ENCODE results near the gene ZCCHC14.

The ZCCHC14 gene

GRCh38 chr16:87492721-87493607 is at the start of gene ZCCHC14:
ZCCHC14 (minus strand) TSS chr16:87493024; CDS start chr16:87492238, 786 bp downstream.
- no peaks in the 10 kb centered on the region for H3K36me3 ChIP-seq
- peak within 1 kb of the TSS; percentile 66 to 79 for H3K4me3 ChIP-seq (ENCODE audit: low read depth in 1 of 2, low read length in 1 of 2)
- TF ChIP-seq CTCF (IDR thresholded peaks at IDR 0.05): peak; percentile 29
- no peaks in the 10 kb centered on the region for H3K9me3 ChIP-seq
- H3K27ac ChIP-seq: peak within 1 kb of the TSS; percentile 75
- peaks cover 22 to 29% of the 10 kb centered on the region in 2 experiments for H3K4me1 ChIP-seq (ENCODE audit: control insufficient read depth in 1 of 2, insufficient read depth in 1 of 2, low read depth in 1 of 2, low read length in 1 of 2)
- peaks cover 79% of the 10 kb centered on the region for H3K27me3 ChIP-seq

- H3K4me1 ChIP-seq (ENCODE audit: control insufficient read depth in 1 of 2, insufficient read depth in 1 of 2, low read depth in 1 of 2, low read length in 1 of 2): peaks cover 0 to 4% of the 10 kb centered on the region in 2 experiments
- TF ChIP-seq CTCF (IDR thresholded peaks at IDR 0.05): no peak
- no peak overlapping the region for H3K4me3 ChIP-seq (ENCODE audit: low read depth in 1 of 2, low read length in 1 of 2)
- H3K9me3 ChIP-seq: no peaks in the 10 kb centered on the region
- no peaks in the 10 kb centered on the region for H3K36me3 ChIP-seq
- H3K27ac ChIP-seq: no peak overlapping the region
- peaks cover 57% of the 10 kb centered on the region for H3K27me3 ChIP-seq
These were observed 49.0 kb upstream of the ZCCHC14 start for GRCh38 chr16:87541872-87542234.

GRCh38 chr16:87541147-87541871 is 48.5 kb upstream of the ZCCHC14 start:
- H3K27ac ChIP-seq: no peak overlapping the region
- H3K27me3 ChIP-seq: peaks cover 63% of the 10 kb centered on the region
- no peaks in the 10 kb centered on the region for H3K9me3 ChIP-seq
- TF ChIP-seq CTCF (IDR thresholded peaks at IDR 0.05): no peak
- peaks cover 0 to 4% of the 10 kb centered on the region in 2 experiments for H3K4me1 ChIP-seq (ENCODE audit: control insufficient read depth in 1 of 2, insufficient read depth in 1 of 2, low read depth in 1 of 2, low read length in 1 of 2)
- no peak overlapping the region for H3K4me3 ChIP-seq (ENCODE audit: low read depth in 1 of 2, low read length in 1 of 2)
- no peaks in the 10 kb centered on the region for H3K36me3 ChIP-seq

- Histone ChIP-seq H3K4me3 (ENCODE audit: low read depth in 1 of 2, low read length in 1 of 2) (no peak overlapping the region), H3K27ac (no peak overlapping the region), H3K36me3 (no peaks in the 10 kb centered on the region), H3K9me3 (no peaks in the 10 kb centered on the region), H3K27me3 (peaks cover 67% of the 10 kb centered on the region), H3K4me1 (ENCODE audit: control insufficient read depth in 1 of 2, insufficient read depth in 1 of 2, low read depth in 1 of 2, low read length in 1 of 2) (peaks cover 0 to 4% of the 10 kb centered on the region in 2 experiments)
- no peak for TF ChIP-seq CTCF (IDR thresholded peaks at IDR 0.05)
These were observed 48.0 kb upstream of the ZCCHC14 start for GRCh38 chr16:87540897-87541146.

- no peak for TF ChIP-seq CTCF (IDR thresholded peaks at IDR 0.05)
- Histone ChIP-seq H3K27me3 (peaks cover 68% of the 10 kb centered on the region), H3K4me3 (ENCODE audit: low read depth in 1 of 2, low read length in 1 of 2) (no peak overlapping the region), H3K4me1 (ENCODE audit: control insufficient read depth in 1 of 2, insufficient read depth in 1 of 2, low read depth in 1 of 2, low read length in 1 of 2) (peaks cover 0 to 4% of the 10 kb centered on the region in 2 experiments), H3K9me3 (no peaks in the 10 kb centered on the region), H3K36me3 (no peaks in the 10 kb centered on the region), H3K27ac (no peak overlapping the region)
These were observed 47.5 kb upstream of the ZCCHC14 start for GRCh38 chr16:87540072-87540896.

Data from neutrophil (primary cell).